Neutrophil (primary cell): ENCODE measurements around the gene CDKL5.

Experiments
- H3K27ac ChIP-seq: fragments of 200-600 bp; sonication (generic); 2 replicates; pipeline ENCODE4 v1.5.1; 2016; ENCODE audit warnings: mild to moderate bottlenecking, moderate library complexity
- H3K27me3 ChIP-seq: fragments of 200-600 bp; sonication (generic); 2 replicates; pipeline ENCODE4 v1.6.0; 2016; ENCODE audit warnings: mild to moderate bottlenecking
- H3K36me3 ChIP-seq: fragments of 200-600 bp; sonication (generic); 2 replicates; pipeline ENCODE4 v1.5.1; 2017
- H3K4me1 ChIP-seq, 2 experiments: fragments of 200-600 bp in 1 of 2; sonication (generic) in 1 of 2; 1 replicate in 1 of 2; 2 replicates in 1 of 2; pipeline versions ENCODE4 v1.5.1 to v1.6.1; 2013 to 2016; ENCODE audit warnings: low read depth in 1 of 2, low read length in 1 of 2, mild to moderate bottlenecking in 1 of 2, moderate library complexity in 1 of 2; ENCODE audit not compliant: control insufficient read depth in 1 of 2, insufficient read depth in 1 of 2
- H3K4me3 ChIP-seq, 2 experiments: fragments of 200-600 bp in 1 of 2; sonication (generic) in 1 of 2; 1 replicate in 1 of 2; 2 replicates in 1 of 2; pipeline ENCODE4 v1.5.1; 2013 to 2016; ENCODE audit warnings: low read depth in 1 of 2, low read length in 1 of 2, mild to moderate bottlenecking in 1 of 2, moderate library complexity in 1 of 2
- H3K9me3 ChIP-seq: fragments of 200-600 bp; sonication (generic); 2 replicates; pipeline ENCODE4 v1.5.1; 2016
- CTCF ChIP-seq: fragments of 200-600 bp; sonication (generic); IDR thresholded peaks from 2 replicates; pipeline ENCODE4 v1.5.1; 2016; ENCODE audit warnings: antibody characterized with exemption

CDKL5 gene

GRCh38 chrX:18573556-18573955, 148.1 kb downstream of the CDKL5 start:
- H3K27ac ChIP-seq = no peak overlapping the region
- H3K36me3 ChIP-seq = no peaks in the 10 kb centered on the region
- H3K27me3 ChIP-seq = no peaks in the 10 kb centered on the region
- peaks cover 5 to 8% of the 10 kb centered on the region in 2 experiments for H3K4me1 ChIP-seq
- H3K4me3 ChIP-seq = no peak overlapping the region
- TF ChIP-seq CTCF = no peak
- no peaks in the 10 kb centered on the region for H3K9me3 ChIP-seq

GRCh38 chrX:18574591-18574990, 149.2 kb downstream of the CDKL5 start:
- Histone ChIP-seq H3K9me3 (no peaks in the 10 kb centered on the region), H3K4me1 (peaks cover 5 to 8% of the 10 kb centered on the region in 2 experiments), H3K27me3 (no peaks in the 10 kb centered on the region), H3K4me3 (no peak overlapping the region), H3K36me3 (no peaks in the 10 kb centered on the region), H3K27ac (no peak overlapping the region)
- no peak for TF ChIP-seq CTCF

GRCh38 chrX:18575744-18576143, 150.3 kb downstream of the CDKL5 start:
- Histone ChIP-seq H3K36me3 (peaks cover 8% of the 10 kb centered on the region), H3K27me3 (no peaks in the 10 kb centered on the region), H3K27ac (no peak overlapping the region), H3K4me1 (peaks cover 5 to 8% of the 10 kb centered on the region in 2 experiments), H3K9me3 (no peaks in the 10 kb centered on the region), H3K4me3 (no peak overlapping the region)
- TF ChIP-seq CTCF = no peak

DNA sequence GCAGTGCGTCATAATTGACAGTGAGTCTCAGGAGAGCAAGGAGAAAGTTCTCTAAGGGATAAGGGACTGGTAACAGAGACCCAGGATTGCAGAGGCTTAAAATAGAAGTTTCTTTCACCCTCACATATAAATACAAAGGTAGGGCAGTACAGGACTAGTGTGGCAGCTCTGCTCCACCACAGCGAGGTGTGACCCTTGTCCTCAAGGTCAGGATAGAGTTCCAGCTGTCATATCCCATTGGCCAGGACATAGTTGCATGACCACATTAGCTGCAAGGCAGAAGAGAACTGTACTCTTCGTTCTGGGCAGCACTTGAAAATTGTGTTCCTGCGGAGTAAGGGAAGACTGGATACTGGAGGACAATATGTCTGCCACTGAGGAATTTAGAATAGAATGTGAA, 152.0 kb downstream of the CDKL5 start:
- TF ChIP-seq CTCF = no peak
- H3K27ac ChIP-seq = no peak overlapping the region
- H3K27me3 ChIP-seq = no peaks in the 10 kb centered on the region
- peaks cover 8% of the 10 kb centered on the region for H3K36me3 ChIP-seq
- no peaks in the 10 kb centered on the region for H3K9me3 ChIP-seq
- H3K4me1 ChIP-seq = no peaks in the 10 kb centered on the region
- no peak overlapping the region for H3K4me3 ChIP-seq

DNA sequence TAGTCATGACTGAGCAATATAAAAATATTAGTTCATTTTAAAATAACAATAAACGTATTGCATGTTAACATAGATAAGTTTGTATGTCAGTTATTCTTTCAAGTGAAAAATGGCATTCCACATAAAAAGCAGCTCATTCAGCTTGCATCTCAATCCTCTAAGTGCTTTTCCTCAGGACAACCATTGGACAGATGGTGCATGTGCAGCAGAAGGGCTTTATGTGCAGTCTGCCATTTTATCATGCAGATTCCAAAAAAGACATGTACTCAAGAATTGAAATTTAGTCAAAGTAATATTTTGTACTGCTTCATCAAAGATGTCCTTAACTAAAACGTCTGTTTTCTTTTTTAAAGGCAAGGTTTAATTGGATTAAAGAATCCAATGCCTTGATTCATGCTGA, 153.1 kb downstream of the CDKL5 start:
- TF ChIP-seq CTCF = no peak
- peaks cover 8% of the 10 kb centered on the region for H3K36me3 ChIP-seq
- H3K4me1 ChIP-seq = no peaks in the 10 kb centered on the region
- H3K27me3 ChIP-seq = no peaks in the 10 kb centered on the region
- no peak overlapping the region for H3K4me3 ChIP-seq
- no peak overlapping the region for H3K27ac ChIP-seq
- no peaks in the 10 kb centered on the region for H3K9me3 ChIP-seq

- Histone ChIP-seq H3K4me3 (no peak overlapping the region), H3K36me3 (peaks cover 12% of the 10 kb centered on the region), H3K4me1 (no peaks in the 10 kb centered on the region), H3K9me3 (no peaks in the 10 kb centered on the region), H3K27ac (no peak overlapping the region), H3K27me3 (no peaks in the 10 kb centered on the region)
- TF ChIP-seq CTCF = no peak
These were observed 154.1 kb downstream of the CDKL5 start for GRCh38 chrX:18579495-18579894.
